Esophagus squamous epithelium (tissue), 5 donors: ENCODE measurements around the gene PTPN1. TPM values are rescaled to one million over a fixed set of nuclear protein-coding genes. Genes with fewer than 3 reads are reported as not detected.

Experiments
- DNase-seq: peaks from one replicate; lab custom pipeline; 2025; lab: John Stamatoyannopoulos, UW
- H3K27ac ChIP-seq, 4 donors: fragments of 200-600 bp; sonication (generic); one replicate each; pipeline ENCODE4 v1.5.1; 2016 to 2019; ENCODE audit warnings: mild to moderate bottlenecking in 1 of 4
- H3K27me3 ChIP-seq, 4 donors: fragments of 200-600 bp; sonication (generic); 1 replicate in 3 of 4; 2 replicates in 1 of 4; pipeline versions ENCODE4 v1.5.1 to v1.6.0; 2017 to 2021; ENCODE audit warnings: antibody characterized with exemption in 1 of 4
- H3K36me3 ChIP-seq, 3 donors: fragments of 200-600 bp; sonication (generic); one replicate each; pipeline ENCODE4 v1.5.1; 2016 to 2019
- H3K4me1 ChIP-seq, 3 donors: fragments of 200-600 bp; sonication (generic); one replicate each; pipeline ENCODE4 v1.5.1; 2017 to 2019
- H3K4me3 ChIP-seq, 4 donors: fragments of 200-600 bp; sonication (generic); 1 replicate in 3 of 4; 2 replicates in 1 of 4; pipeline ENCODE4 v1.5.1; 2016 to 2019; ENCODE audit warnings: mild to moderate bottlenecking in 2 of 4, moderate library complexity in 1 of 4
- H3K9me3 ChIP-seq, 3 donors: fragments of 200-600 bp; sonication (generic); one replicate each; pipeline ENCODE4 v1.5.1; 2016 to 2019
- POLR2A ChIP-seq, 4 donors: fragments of 450-650 bp; IDR thresholded peaks; one replicate each; pipeline ENCODE4 v1.6.1; 2017; ENCODE audit warnings: antibody characterized with exemption in 4 of 4, mild to moderate bottlenecking in 4 of 4, moderate library complexity in 3 of 4
- WGBS, 2 donors: methylation state at CpG; one replicate each; pipeline ENCODE4 v1.1.5; 2018; 5-methylcytosine and 5-hydroxymethylcytosine counted together
- intact Hi-C: fragments of 100-400 bp; cut with DNase I; formaldehyde crosslinking; loops from one replicate; pipeline ENCODE4 v1.15.0; 2022
- total RNA-seq, 4 donors: library from RNA; depleted of rRNA; stranded (reverse); fragments of >200 nt; gene quantifications; one replicate each; pipeline ENCODE4 v1.1.0, GENCODE V29; 2016
- TF ChIP-seq, protein P1 (sequence below), 6 experiments: fragments of 450-650 bp in 4 of 6; fragments of 200-600 bp in 2 of 6; sonication (generic) in 2 of 6; IDR thresholded peaks; one replicate each; pipeline ENCODE4 v1.5.1; 2016 to 2019; ENCODE audit warnings: antibody characterized with exemption in 6 of 6, mild to moderate bottlenecking in 4 of 6, moderate library complexity in 4 of 6
- donor health status: DM: yes; HTN: yes; CAD: no.

The PTPN1 gene
- total RNA-seq, 4 donors from 2014 or later, result 23.6 to 30.6 (median 29.0) TPM

GRCh38 chr20:50516935-50517816, 7.0 kb downstream of the PTPN1 start:
- Histone ChIP-seq H3K27ac (peak overlapping the region; percentile 67 to 97 (median 77)), H3K36me3 (no peaks in the 10 kb centered on the region), H3K27me3 (no peaks in the 10 kb centered on the region), H3K4me1 (peaks cover 55 to 100% (median 75%) of the 10 kb centered on the region in 3 donors), H3K9me3 (no peaks in the 10 kb centered on the region), H3K4me3 (peak overlapping the region in 1 of 4 donors; percentile 33)
- TF ChIP-seq, protein P1, sequence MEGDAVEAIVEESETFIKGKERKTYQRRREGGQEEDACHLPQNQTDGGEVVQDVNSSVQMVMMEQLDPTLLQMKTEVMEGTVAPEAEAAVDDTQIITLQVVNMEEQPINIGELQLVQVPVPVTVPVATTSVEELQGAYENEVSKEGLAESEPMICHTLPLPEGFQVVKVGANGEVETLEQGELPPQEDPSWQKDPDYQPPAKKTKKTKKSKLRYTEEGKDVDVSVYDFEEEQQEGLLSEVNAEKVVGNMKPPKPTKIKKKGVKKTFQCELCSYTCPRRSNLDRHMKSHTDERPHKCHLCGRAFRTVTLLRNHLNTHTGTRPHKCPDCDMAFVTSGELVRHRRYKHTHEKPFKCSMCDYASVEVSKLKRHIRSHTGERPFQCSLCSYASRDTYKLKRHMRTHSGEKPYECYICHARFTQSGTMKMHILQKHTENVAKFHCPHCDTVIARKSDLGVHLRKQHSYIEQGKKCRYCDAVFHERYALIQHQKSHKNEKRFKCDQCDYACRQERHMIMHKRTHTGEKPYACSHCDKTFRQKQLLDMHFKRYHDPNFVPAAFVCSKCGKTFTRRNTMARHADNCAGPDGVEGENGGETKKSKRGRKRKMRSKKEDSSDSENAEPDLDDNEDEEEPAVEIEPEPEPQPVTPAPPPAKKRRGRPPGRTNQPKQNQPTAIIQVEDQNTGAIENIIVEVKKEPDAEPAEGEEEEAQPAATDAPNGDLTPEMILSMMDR (IDR thresholded peaks at IDR 0.05), result no peak
- TF ChIP-seq POLR2A (IDR thresholded peaks at IDR 0.05), result no peak
- no peak for DNase-seq
- intact Hi-C loops, result no loop called here
- 31 to 32% methylated on average over 7 of the region's 7 CpGs for WGBS, 2 donors

GRCh38 chr20:50517817-50518154, 7.6 kb downstream of the PTPN1 start:
- H3K36me3 ChIP-seq, result no peaks in the 10 kb centered on the region
- H3K9me3 ChIP-seq, result no peaks in the 10 kb centered on the region
- no peaks in the 10 kb centered on the region for H3K27me3 ChIP-seq
- peak overlapping the region in 1 of 4 donors; percentile 33 for H3K4me3 ChIP-seq
- DNase-seq, result no peak
- peaks cover 54 to 100% (median 70%) of the 10 kb centered on the region in 3 donors for H3K4me1 ChIP-seq
- H3K27ac ChIP-seq, result peak overlapping the region; percentile 67 to 97 (median 77)
- WGBS, 2 donors, result 22 to 23% methylated on average over 3 of the region's 3 CpGs
- no peak for TF ChIP-seq POLR2A (IDR thresholded peaks at IDR 0.05)
- TF ChIP-seq, protein P1 (IDR thresholded peaks at IDR 0.05), result no peak
- intact Hi-C loops, result no loop called here

- H3K9me3 ChIP-seq, result no peaks in the 10 kb centered on the region
- no peak for DNase-seq
- TF ChIP-seq, protein P1 (IDR thresholded peaks at IDR 0.05), result no peak
- TF ChIP-seq POLR2A (IDR thresholded peaks at IDR 0.05), result no peak
- WGBS, 2 donors, result 13% methylated on average over 4 of the region's 4 CpGs
- H3K27ac ChIP-seq, result peak overlapping the region; percentile 67 to 97 (median 77)
- H3K4me3 ChIP-seq, result peak overlapping the region in 1 of 4 donors; percentile 33
- H3K4me1 ChIP-seq, result peaks cover 49 to 100% (median 65%) of the 10 kb centered on the region in 3 donors
- H3K36me3 ChIP-seq, result no peaks in the 10 kb centered on the region
- intact Hi-C loops, result no loop called here
- H3K27me3 ChIP-seq, result no peaks in the 10 kb centered on the region
Measured at GRCh38 chr20:50518270-50518721, 8.1 kb downstream of the PTPN1 start.

GRCh38 chr20:50519036-50519762, 9.0 kb downstream of the PTPN1 start:
- 37 to 49% methylated on average over 5 of the region's 5 CpGs for WGBS, 2 donors
- DNase-seq, result no peak
- peak overlapping the region; percentile 67 to 97 (median 77) for H3K27ac ChIP-seq
- TF ChIP-seq, protein P1 (IDR thresholded peaks at IDR 0.05), result no peak
- TF ChIP-seq POLR2A (IDR thresholded peaks at IDR 0.05), result peak in 1 of 4 donors; percentile 60
- H3K36me3 ChIP-seq, result no peaks in the 10 kb centered on the region
- no peaks in the 10 kb centered on the region for H3K9me3 ChIP-seq
- no peaks in the 10 kb centered on the region for H3K27me3 ChIP-seq
- intact Hi-C loops, result no loop called here
- H3K4me1 ChIP-seq, result peaks cover 43 to 100% (median 65%) of the 10 kb centered on the region in 3 donors
- H3K4me3 ChIP-seq, result no peak overlapping the region
